ENCODE data around the gene BMPR1B.

DNA sequence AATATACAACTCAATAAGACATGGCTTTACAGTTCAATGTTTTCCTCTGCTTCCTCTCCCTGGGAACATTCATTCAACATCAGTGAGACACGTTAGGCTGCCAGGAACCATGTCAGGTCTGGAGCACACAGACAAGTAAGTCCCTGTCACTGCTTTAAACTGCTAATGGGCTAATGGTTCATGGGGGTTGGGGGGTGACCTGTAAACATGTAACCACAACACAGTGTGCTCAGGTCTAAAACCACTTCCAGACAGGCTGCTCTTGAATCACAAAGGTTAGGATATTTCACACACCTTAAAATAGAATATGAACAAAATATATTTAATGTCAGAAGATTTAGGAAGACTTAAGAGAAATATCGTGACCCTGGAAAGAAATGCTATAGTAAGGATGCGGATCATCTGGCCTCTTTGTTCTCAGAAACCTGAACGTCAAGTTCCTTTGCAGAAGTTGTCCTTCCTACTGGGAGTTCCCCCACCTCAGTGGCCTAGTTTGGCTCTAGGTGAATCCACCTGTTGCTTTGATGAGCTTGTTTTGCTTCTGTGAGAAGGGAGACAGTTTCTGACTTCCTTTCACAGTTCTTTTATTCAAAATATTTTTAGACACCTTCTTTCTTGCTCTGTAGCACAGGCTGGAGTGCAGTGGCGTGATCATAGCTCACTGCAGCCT, 431.1 kb downstream of the BMPR1B start:
- TF ChIP-seq, protein P1, sequence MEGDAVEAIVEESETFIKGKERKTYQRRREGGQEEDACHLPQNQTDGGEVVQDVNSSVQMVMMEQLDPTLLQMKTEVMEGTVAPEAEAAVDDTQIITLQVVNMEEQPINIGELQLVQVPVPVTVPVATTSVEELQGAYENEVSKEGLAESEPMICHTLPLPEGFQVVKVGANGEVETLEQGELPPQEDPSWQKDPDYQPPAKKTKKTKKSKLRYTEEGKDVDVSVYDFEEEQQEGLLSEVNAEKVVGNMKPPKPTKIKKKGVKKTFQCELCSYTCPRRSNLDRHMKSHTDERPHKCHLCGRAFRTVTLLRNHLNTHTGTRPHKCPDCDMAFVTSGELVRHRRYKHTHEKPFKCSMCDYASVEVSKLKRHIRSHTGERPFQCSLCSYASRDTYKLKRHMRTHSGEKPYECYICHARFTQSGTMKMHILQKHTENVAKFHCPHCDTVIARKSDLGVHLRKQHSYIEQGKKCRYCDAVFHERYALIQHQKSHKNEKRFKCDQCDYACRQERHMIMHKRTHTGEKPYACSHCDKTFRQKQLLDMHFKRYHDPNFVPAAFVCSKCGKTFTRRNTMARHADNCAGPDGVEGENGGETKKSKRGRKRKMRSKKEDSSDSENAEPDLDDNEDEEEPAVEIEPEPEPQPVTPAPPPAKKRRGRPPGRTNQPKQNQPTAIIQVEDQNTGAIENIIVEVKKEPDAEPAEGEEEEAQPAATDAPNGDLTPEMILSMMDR (IDR thresholded peaks at IDR 0.05) = no peak
- no peak for TF ChIP-seq POLR2A (IDR thresholded peaks at IDR 0.05)

All from lower leg skin (tissue), 3 donors.